Astrocyte (in vitro differentiated cells and primary cell): ENCODE data around the gene RPS29. TPM values are rescaled to one million over a fixed set of nuclear protein-coding genes. Genes with fewer than 3 reads are reported as not detected.

ENCODE experiments used
- DNase-seq: peaks from one replicate; pipeline ENCODE4 v3.0.0-alpha.2; 2010; ENCODE audit warnings: low read depth
- FAIRE-seq: peaks from 2 replicates; lab custom pipeline; 2011; peaks lifted over from hg19 to GRCh38; lab: Jason Lieb, UNC
- H2AFZ ChIP-seq: 2 replicates; pipeline ENCODE4 v1.6.0; 2012; ENCODE audit warnings: low read depth, low read length, inconsistent platforms
- H3K27ac ChIP-seq: 2 replicates; pipeline ENCODE4 v1.5.1; 2011; ENCODE audit warnings: low read depth, low read length, inconsistent platforms
- H3K27me3 ChIP-seq: 2 replicates; pipeline ENCODE4 v1.6.0; 2011; ENCODE audit warnings: low read length, inconsistent platforms; ENCODE audit not compliant: insufficient read depth
- H3K36me3 ChIP-seq: 2 replicates; pipeline ENCODE4 v1.5.1; 2011; ENCODE audit warnings: low read length, inconsistent platforms; ENCODE audit not compliant: insufficient read depth
- H3K4me1 ChIP-seq: 2 replicates; pipeline ENCODE4 v1.5.1; 2011; ENCODE audit warnings: low read length, inconsistent platforms; ENCODE audit not compliant: insufficient read depth
- H3K4me2 ChIP-seq: 2 replicates; pipeline ENCODE4 v1.6.0; 2012; ENCODE audit warnings: low read length, inconsistent platforms
- H3K4me3 ChIP-seq: 2 replicates; pipeline ENCODE4 v1.5.1; 2011; ENCODE audit warnings: low read depth, mild to moderate bottlenecking, low read length, inconsistent platforms; ENCODE audit not compliant: insufficient read depth
- H3K79me2 ChIP-seq: 2 replicates; pipeline ENCODE4 v1.6.0; 2012; ENCODE audit warnings: mild to moderate bottlenecking, low read length, inconsistent platforms; ENCODE audit not compliant: insufficient read depth
- H3K9ac ChIP-seq: 2 replicates; pipeline ENCODE4 v1.6.0; 2012; ENCODE audit warnings: mild to moderate bottlenecking, low read length, inconsistent platforms
- H3K9me3 ChIP-seq: 2 replicates; pipeline ENCODE4 v1.5.1; 2012; ENCODE audit warnings: low read depth, mild to moderate bottlenecking, low read length, inconsistent platforms; ENCODE audit not compliant: insufficient read depth
- H4K20me1 ChIP-seq: 2 replicates; pipeline ENCODE4 v1.6.0; 2012; ENCODE audit warnings: low read length, inconsistent platforms; ENCODE audit not compliant: insufficient read depth
- H3K27ac Mint-ChIP-seq: one replicate; pipeline ENCODE4 v1.8.0; 2021; ENCODE audit warnings: mild to moderate bottlenecking, mixed read lengths; ENCODE audit not compliant: unreplicated experiment
- H3K27me3 Mint-ChIP-seq: one replicate; pipeline ENCODE4 v1.8.0; 2021; ENCODE audit warnings: low read depth, mixed read lengths; ENCODE audit not compliant: unreplicated experiment
- H3K36me3 Mint-ChIP-seq: one replicate; pipeline ENCODE4 v1.8.0; 2021; ENCODE audit warnings: low read depth, mixed read lengths; ENCODE audit not compliant: unreplicated experiment
- H3K4me1 Mint-ChIP-seq: one replicate; pipeline ENCODE4 v1.8.0; 2021; ENCODE audit warnings: low read depth, mixed read lengths; ENCODE audit not compliant: unreplicated experiment
- H3K4me3 Mint-ChIP-seq: one replicate; pipeline ENCODE4 v1.8.0; 2021; ENCODE audit warnings: mild to moderate bottlenecking, moderate library complexity, mixed read lengths; ENCODE audit not compliant: unreplicated experiment
- H3K9me3 Mint-ChIP-seq: one replicate; pipeline ENCODE4 v1.8.0; 2021; ENCODE audit warnings: mild to moderate bottlenecking, mixed read lengths; ENCODE audit not compliant: unreplicated experiment
- EZH2 ChIP-seq: IDR thresholded peaks from 2 replicates; pipeline ENCODE4 v1.6.1; 2012; ENCODE audit warnings: mild to moderate bottlenecking, low read length, inconsistent platforms; ENCODE audit not compliant: insufficient read depth
- total RNA-seq: library from RNA; stranded (reverse); gene quantifications from 2 replicates; pipeline ENCODE4 v1.2.1, GENCODE V29; 2021
- TF ChIP-seq, protein P1 (sequence below): IDR thresholded peaks from 2 replicates; pipeline ENCODE4 v1.5.1; 2011; ENCODE audit warnings: low read depth, mild to moderate bottlenecking, inconsistent platforms, low read length, moderate library complexity; ENCODE audit not compliant: insufficient read depth

Gene RPS29
- total RNA-seq, 1 donor from 2014 or later, result 1,231 TPM

DNA sequence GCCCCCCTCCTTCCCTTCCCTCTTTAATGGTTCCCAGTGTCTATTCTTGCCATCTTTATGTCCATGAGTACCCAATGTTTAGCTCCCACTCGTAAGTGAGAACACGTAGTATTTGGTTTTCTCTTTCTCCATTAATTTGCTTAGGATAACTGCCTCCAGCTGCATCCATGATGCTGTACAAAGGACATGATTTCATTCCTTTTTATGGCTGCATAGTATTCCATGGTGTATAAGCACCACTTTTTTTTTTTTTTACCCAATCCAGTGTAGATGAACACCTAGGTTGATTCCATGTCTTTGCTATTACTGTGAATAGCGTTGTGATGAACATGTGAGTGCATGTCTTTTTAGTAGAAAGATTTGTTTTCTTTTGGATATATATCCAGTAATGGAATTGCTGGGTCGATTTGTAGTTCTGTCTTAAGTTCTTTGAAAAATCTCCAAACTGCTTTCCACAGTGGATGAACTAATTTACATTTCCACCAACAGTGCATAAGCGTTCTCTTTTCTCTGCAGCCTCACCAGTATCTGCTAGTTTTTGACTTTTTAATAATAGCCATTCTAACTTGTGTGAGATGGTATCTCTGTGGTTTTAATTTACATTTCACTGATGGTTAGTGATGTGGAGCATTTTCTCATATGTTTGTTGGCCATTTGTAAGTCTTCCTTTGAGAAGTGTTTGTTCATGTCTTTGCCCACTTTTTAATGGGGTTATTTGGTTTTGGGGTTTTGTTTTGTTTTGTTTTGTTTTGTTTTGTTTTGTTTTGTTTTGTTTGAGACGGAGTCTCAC, 26.0 kb downstream of the RPS29 start:
- no peak overlapping the region for H3K4me3 Mint-ChIP-seq
- H3K36me3 Mint-ChIP-seq, result no peaks in the 10 kb centered on the region
- H3K27ac ChIP-seq, result no peak overlapping the region
- H3K27me3 ChIP-seq, result no peaks in the 10 kb centered on the region
- H4K20me1 ChIP-seq, result no peaks in the 10 kb centered on the region
- H3K79me2 ChIP-seq, result no peaks in the 10 kb centered on the region
- no peaks in the 10 kb centered on the region for H3K27me3 Mint-ChIP-seq
- DNase-seq (no peak), FAIRE-seq (no peak)
- no peaks in the 10 kb centered on the region for H3K4me1 Mint-ChIP-seq
- no peak overlapping the region for H3K27ac Mint-ChIP-seq
- H3K9me3 ChIP-seq, result no peaks in the 10 kb centered on the region
- no peak overlapping the region for H3K4me2 ChIP-seq
- H3K9me3 Mint-ChIP-seq, result no peaks in the 10 kb centered on the region
- H3K4me3 ChIP-seq, result no peak overlapping the region
- no peak overlapping the region for H2AFZ ChIP-seq
- no peaks in the 10 kb centered on the region for H3K36me3 ChIP-seq
- TF ChIP-seq, protein P1, sequence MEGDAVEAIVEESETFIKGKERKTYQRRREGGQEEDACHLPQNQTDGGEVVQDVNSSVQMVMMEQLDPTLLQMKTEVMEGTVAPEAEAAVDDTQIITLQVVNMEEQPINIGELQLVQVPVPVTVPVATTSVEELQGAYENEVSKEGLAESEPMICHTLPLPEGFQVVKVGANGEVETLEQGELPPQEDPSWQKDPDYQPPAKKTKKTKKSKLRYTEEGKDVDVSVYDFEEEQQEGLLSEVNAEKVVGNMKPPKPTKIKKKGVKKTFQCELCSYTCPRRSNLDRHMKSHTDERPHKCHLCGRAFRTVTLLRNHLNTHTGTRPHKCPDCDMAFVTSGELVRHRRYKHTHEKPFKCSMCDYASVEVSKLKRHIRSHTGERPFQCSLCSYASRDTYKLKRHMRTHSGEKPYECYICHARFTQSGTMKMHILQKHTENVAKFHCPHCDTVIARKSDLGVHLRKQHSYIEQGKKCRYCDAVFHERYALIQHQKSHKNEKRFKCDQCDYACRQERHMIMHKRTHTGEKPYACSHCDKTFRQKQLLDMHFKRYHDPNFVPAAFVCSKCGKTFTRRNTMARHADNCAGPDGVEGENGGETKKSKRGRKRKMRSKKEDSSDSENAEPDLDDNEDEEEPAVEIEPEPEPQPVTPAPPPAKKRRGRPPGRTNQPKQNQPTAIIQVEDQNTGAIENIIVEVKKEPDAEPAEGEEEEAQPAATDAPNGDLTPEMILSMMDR, result no peak
- no peak for TF ChIP-seq EZH2
- no peaks in the 10 kb centered on the region for H3K4me1 ChIP-seq
- H3K9ac ChIP-seq, result no peak overlapping the region

DNA sequence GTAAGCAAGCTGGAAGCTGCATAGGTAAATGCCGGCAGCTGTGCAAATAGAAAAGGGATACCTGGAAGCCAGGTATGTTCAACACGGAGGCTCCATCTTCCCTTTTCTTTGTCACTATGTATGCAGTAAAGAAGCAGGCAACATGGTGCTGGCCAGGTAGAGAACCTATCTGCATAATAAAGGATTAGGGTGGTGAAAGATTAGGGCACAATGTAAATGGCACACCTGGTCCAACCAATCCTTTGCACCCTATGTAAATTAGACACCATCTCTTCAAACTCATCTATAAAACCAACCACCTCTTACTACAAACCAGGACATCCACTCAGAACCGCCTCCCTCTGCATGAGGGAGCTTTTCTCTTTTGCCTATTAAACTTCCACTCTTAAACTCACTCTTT, 32.3 kb downstream of the RPS29 start:
- H3K36me3 ChIP-seq, result no peaks in the 10 kb centered on the region
- no peak overlapping the region for H3K4me2 ChIP-seq
- no peak overlapping the region for H3K9ac ChIP-seq
- H3K27ac Mint-ChIP-seq, result no peak overlapping the region
- no peaks in the 10 kb centered on the region for H3K27me3 ChIP-seq
- no peak overlapping the region for H3K4me3 ChIP-seq
- no peaks in the 10 kb centered on the region for H3K9me3 Mint-ChIP-seq
- H4K20me1 ChIP-seq, result no peaks in the 10 kb centered on the region
- H3K36me3 Mint-ChIP-seq, result no peaks in the 10 kb centered on the region
- no peak for FAIRE-seq
- no peak for DNase-seq
- no peak overlapping the region for H3K27ac ChIP-seq
- H3K4me3 Mint-ChIP-seq, result no peak overlapping the region
- H3K79me2 ChIP-seq, result no peaks in the 10 kb centered on the region
- TF ChIP-seq, protein P1, result no peak
- TF ChIP-seq EZH2, result no peak
- H2AFZ ChIP-seq, result no peak overlapping the region
- no peaks in the 10 kb centered on the region for H3K27me3 Mint-ChIP-seq
- no peaks in the 10 kb centered on the region for H3K9me3 ChIP-seq
- no peaks in the 10 kb centered on the region for H3K4me1 ChIP-seq
- H3K4me1 Mint-ChIP-seq, result peaks cover 11% of the 10 kb centered on the region

DNA sequence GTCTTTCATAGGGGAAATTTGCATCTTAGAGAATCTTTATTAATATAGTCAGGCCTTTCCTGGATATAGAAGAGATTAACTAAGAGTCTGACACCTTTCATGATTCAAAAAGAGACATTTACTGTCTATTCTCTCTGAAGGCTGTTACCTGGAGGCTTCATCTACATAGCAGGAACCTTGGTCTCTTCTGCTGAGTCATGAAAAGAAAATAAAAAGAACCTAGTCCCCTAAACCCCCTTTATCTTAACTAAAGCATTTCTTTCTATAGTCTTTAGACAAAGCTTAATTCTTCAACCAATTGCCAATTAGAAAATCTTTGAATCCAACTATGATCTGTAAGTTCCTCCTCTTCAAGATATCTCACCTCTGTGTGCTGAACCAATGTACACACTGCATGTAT, 33.1 kb downstream of the RPS29 start:
- no peaks in the 10 kb centered on the region for H3K9me3 ChIP-seq
- H3K4me2 ChIP-seq, result no peak overlapping the region
- Mint-ChIP-seq H3K27ac (no peak overlapping the region), H3K4me1 (peaks cover 11% of the 10 kb centered on the region), H3K9me3 (peaks cover 3% of the 10 kb centered on the region), H3K27me3 (no peaks in the 10 kb centered on the region), H3K36me3 (no peaks in the 10 kb centered on the region), H3K4me3 (no peak overlapping the region)
- no peak overlapping the region for H3K9ac ChIP-seq
- no peaks in the 10 kb centered on the region for H3K36me3 ChIP-seq
- DNase-seq (no peak), FAIRE-seq (no peak)
- H3K4me1 ChIP-seq, result no peaks in the 10 kb centered on the region
- H3K27ac ChIP-seq, result no peak overlapping the region
- H3K4me3 ChIP-seq, result no peak overlapping the region
- no peaks in the 10 kb centered on the region for H3K27me3 ChIP-seq
- TF ChIP-seq, protein P1, result no peak
- no peak for TF ChIP-seq EZH2
- no peak overlapping the region for H2AFZ ChIP-seq
- H4K20me1 ChIP-seq, result no peaks in the 10 kb centered on the region
- no peaks in the 10 kb centered on the region for H3K79me2 ChIP-seq
